ENCODE measurements around the gene LRRN2.

LRRN2 gene

GRCh38 chr1:204688776-204689175, 3.2 kb upstream of the LRRN2 start:
- no peak for DNase-seq

- no peak for DNase-seq
Measured at GRCh38 chr1:204688007-204688406, 2.5 kb upstream of the LRRN2 start.

- DNase-seq: peak; percentile 27
Measured at GRCh38 chr1:204684571-204685235, 835 bp downstream of the LRRN2 start.

GRCh38 chr1:204684206-204684570, 1.4 kb downstream of the LRRN2 start:
- DNase-seq: peak; percentile 42

GRCh38 chr1:204683284-204684205, 2.0 kb downstream of the LRRN2 start:
- DNase-seq: no peak

- no peak for DNase-seq
Measured at GRCh38 chr1:204680461-204680860, 5.1 kb downstream of the LRRN2 start.

GRCh38 chr1:204680051-204680450, 5.5 kb downstream of the LRRN2 start:
- no peak for DNase-seq

- no peak for DNase-seq
Measured at GRCh38 chr1:204678721-204679475, 6.6 kb downstream of the LRRN2 start.

- no peak for DNase-seq
Measured at GRCh38 chr1:204677864-204678263, 7.7 kb downstream of the LRRN2 start.

GRCh38 chr1:204676043-204676442, 9.5 kb downstream of the LRRN2 start:
- no peak for DNase-seq

GRCh38 chr1:204673909-204674649, 11.5 kb downstream of the LRRN2 start:
- peak; percentile 86 for DNase-seq

GRCh38 chr1:204673209-204673608, 12.3 kb downstream of the LRRN2 start:
- DNase-seq: no peak

- peak; percentile 45 for DNase-seq
Measured at GRCh38 chr1:204672482-204673121, 12.9 kb downstream of the LRRN2 start.

- DNase-seq: peak; percentile 45
Measured at GRCh38 chr1:204672069-204672468, 13.5 kb downstream of the LRRN2 start.

GRCh38 chr1:204670152-204670927, 15.2 kb downstream of the LRRN2 start:
- DNase-seq: no peak

- DNase-seq: no peak
Measured at GRCh38 chr1:204669579-204669978, 16.0 kb downstream of the LRRN2 start.

GRCh38 chr1:204664384-204664651, 21.2 kb downstream of the LRRN2 start:
- no peak for DNase-seq

GRCh38 chr1:204663644-204664383, 21.7 kb downstream of the LRRN2 start:
- DNase-seq: no peak

- no peak for DNase-seq
Measured at GRCh38 chr1:204662530-204662929, 23.0 kb downstream of the LRRN2 start.

GRCh38 chr1:204660509-204660908, 25.0 kb downstream of the LRRN2 start:
- no peak for DNase-seq

- DNase-seq: no peak
Measured at GRCh38 chr1:204659056-204659455, 26.5 kb downstream of the LRRN2 start.
